Fibroblast of pulmonary artery (primary cell): ENCODE measurements around the gene PHACTR2.
"Not testable (repeated sequence)": the region's sequence is repeated elsewhere in the genome, so short reads cannot be mapped to it uniquely, and the experiment has no call there.

Experiments
- DNase-seq: peaks from one replicate; pipeline ENCODE4 v3.0.0-alpha.2; 2010; ENCODE audit warnings: low read depth
- H3K4me3 ChIP-seq: replicated peaks from 2 replicates; pipeline ENCODE4 v1.5.1; 2011; ENCODE audit warnings: low read depth, mild to moderate bottlenecking, control low read depth, low read length, moderate library complexity
- TF ChIP-seq, protein P1 (sequence below): IDR thresholded peaks from 2 replicates; pipeline ENCODE4 v1.5.1; 2011; ENCODE audit warnings: mild to moderate bottlenecking, control low read depth, low read length, inconsistent platforms; ENCODE audit errors: missing control alignments

PHACTR2 gene

DNA sequence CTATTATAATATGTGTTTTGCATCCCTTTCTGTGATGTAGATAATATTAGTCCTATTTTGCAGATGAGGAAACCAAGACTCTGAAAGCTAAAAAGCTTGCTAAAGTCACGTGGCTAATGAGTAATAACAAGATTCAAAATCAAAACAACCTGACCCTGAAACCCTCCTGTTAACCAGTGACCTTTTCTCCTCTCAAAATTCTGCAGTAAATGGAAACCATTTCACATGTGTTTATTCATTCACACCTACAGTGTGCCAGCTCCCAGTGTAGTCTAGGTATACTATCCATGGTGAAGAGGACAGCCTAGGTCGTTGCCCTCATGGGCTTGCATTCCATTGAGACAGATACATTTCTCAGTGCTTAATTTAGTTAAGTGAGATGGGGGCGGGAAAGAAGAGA lies 30.6 kb upstream of the PHACTR2 start:
- H3K4me3 ChIP-seq, result no peak overlapping the region
- no peak for DNase-seq
- TF ChIP-seq, protein P1, sequence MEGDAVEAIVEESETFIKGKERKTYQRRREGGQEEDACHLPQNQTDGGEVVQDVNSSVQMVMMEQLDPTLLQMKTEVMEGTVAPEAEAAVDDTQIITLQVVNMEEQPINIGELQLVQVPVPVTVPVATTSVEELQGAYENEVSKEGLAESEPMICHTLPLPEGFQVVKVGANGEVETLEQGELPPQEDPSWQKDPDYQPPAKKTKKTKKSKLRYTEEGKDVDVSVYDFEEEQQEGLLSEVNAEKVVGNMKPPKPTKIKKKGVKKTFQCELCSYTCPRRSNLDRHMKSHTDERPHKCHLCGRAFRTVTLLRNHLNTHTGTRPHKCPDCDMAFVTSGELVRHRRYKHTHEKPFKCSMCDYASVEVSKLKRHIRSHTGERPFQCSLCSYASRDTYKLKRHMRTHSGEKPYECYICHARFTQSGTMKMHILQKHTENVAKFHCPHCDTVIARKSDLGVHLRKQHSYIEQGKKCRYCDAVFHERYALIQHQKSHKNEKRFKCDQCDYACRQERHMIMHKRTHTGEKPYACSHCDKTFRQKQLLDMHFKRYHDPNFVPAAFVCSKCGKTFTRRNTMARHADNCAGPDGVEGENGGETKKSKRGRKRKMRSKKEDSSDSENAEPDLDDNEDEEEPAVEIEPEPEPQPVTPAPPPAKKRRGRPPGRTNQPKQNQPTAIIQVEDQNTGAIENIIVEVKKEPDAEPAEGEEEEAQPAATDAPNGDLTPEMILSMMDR, result no peak

DNA sequence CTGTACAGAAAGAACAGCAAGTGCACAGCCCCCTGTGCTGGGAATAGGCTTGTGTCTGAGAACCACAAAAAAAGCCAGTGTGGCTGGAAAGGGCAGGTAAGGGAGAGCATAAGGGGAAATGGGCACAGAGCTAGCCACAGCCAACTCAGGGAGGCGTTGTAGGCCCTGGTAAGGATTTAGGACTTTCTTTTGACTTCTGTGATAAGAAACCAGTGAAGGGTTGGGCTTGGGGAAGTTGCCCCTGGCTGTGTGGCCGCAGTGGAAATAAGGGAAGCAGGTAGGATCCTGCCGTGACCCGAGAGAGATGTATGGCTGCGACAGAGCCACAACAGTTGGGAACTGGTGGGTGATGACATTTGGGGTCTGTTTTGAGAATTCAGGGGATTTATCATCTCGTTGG lies 30.0 kb upstream of the PHACTR2 start:
- TF ChIP-seq, protein P1, result no peak
- DNase-seq, result no peak
- no peak overlapping the region for H3K4me3 ChIP-seq

DNA sequence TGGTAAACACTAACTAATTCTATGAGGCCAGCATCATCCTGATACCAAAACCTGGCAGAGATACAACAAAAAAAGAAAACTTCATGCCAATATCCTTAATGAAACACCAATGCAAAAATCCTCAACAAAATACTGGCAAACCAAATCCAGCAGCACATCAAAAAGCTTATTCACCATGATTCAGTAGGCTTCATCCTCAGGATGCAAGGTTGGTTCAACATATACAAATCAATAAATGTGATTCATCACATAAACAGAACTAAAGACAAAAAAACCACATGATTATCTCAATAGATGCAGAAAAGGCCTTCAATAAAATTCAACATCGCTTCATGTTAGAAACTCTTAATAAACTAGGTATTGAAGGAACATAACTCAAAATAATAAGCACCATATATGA lies 28.4 kb upstream of the PHACTR2 start:
- not testable (repeated sequence) for H3K4me3 ChIP-seq, DNase-seq

DNA sequence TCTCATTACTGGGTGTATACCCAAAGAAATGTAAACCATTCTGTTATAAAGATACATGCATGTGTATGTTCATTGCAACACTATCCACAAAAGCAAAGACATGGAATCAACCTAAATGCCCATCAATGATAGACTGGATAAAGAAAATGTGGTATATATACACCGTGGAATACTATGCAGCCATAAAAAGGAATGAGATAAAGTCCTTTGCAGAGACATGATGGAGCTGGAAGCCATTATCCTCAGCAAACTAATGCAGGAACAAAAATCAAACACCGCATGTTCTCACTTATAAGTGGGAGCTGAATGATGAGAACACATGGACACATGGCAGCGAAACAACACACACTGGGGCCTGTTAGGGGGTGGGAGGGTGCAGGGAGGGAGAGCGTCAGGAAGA lies 26.4 kb upstream of the PHACTR2 start:
- H3K4me3 ChIP-seq, DNase-seq: not testable (repeated sequence)

DNA sequence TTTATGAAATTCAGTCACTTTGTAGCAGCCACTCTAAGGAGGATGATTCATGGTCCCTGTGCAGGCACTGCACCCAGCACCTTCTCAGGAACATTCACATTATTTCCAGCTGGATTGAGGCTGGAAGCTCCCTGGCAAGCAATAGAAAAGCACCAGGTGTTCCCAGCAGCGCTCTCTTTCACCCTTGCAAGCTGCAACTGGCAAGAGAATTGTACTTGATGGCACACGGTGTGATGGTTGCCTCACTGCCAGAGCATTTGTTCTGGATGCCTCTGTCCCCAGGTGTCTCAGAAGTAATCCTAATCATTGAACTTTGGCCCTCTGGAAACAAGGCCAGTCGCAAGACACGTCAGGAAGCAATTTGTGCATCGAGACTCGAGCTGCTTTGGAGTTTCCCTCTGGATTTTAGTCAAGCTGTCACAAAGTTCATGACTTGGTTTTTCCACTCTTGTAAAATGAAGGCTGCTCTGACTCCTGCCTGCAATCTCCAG lies 24.9 kb upstream of the PHACTR2 start:
- TF ChIP-seq, protein P1, result no peak
- DNase-seq, result no peak
- H3K4me3 ChIP-seq, result no peak overlapping the region

DNA sequence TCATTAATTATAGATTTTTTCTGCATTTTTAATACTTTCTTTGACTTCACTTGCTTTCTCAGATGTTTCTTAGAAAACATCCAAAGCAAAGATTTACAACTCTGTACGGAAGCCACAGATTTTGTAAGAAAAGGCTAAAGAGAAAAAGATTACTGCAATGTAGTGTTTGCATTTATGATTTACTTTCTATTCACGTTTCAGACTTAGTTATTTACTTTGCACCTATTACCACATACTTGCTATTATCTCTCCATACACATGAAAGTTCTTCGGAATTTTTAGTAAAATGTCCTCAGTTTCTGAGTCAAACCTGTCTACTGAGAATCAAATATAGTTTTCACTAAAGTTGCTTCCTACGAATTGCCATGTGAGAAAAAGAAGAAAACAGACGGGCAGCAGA lies 22.2 kb upstream of the PHACTR2 start:
- no peak overlapping the region for H3K4me3 ChIP-seq
- TF ChIP-seq, protein P1, result no peak
- no peak for DNase-seq

DNA sequence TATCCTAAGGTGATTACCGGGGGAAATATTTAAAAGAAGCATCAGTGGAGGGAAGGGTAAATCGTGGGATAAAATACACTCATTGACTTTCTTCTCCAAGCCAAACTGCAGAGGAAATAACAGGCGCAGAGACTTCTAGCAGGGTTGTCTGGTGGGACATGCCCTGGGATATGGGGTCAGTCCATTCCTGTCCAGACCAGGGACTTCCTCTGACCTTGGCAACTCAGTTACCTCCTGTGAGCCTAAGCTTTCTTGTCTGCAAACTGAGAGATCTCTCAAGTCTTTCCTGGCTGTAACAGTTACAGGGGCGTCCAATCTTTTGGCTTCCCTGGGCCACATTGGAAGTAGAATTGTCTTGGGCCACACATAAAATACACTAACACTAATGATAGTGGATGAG lies 21.7 kb upstream of the PHACTR2 start:
- TF ChIP-seq, protein P1, result no peak
- DNase-seq, result no peak
- H3K4me3 ChIP-seq, result no peak overlapping the region

DNA sequence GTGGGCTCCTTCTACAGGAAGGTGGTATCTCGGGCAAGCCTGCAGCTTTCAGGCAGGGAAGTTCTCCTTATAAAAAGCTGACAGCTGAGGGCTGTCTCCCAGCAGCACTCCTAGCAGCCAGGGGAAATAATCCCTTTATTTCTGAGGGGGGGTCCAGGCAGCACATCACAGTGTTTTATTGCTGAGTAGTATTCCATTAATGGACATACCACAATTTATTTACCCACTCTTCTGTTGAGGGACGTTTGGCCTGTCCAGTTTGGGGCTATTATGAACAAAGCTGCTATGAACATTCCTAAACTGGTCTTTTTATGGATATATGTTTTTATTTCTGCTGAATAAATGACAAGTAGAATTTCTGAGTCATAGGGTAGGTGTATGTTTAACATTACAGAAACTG lies 20.0 kb upstream of the PHACTR2 start:
- no peak for DNase-seq
- H3K4me3 ChIP-seq, result no peak overlapping the region
- TF ChIP-seq, protein P1, result no peak

DNA sequence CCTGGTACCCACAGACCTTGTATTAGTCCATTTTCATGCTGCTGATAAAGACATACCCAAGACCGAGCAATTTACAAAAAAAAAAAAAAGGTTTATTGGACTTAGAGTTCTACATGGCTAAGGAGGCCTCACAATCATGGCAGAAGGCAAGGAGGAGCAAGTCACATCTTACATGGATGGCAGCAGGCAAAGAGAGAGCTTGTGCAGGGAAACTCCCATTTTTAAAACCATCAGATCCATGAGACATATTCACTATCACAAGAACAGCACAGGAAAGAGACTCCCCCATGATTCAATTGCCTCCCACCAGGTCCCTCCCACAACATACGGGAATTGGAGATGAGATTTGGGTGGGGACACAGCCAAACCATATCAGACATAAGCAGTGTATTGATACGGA lies 17.6 kb upstream of the PHACTR2 start:
- not testable (repeated sequence) for DNase-seq, H3K4me3 ChIP-seq
